Measurements from ENCODE around the gene SUGP1. TPM values are rescaled to one million over a fixed set of nuclear protein-coding genes. Genes with fewer than 3 reads are reported as not detected.
A peak's percentile ranks its signal among the peaks of the same experiment; 100 is the strongest.

SUGP1 gene
- total and polyA plus RNA-seq, 2 of the 13 experiments (the other 11 are each of a cell fraction or from before 2014, with no cell fraction given) = 21.6 to 25.9 TPM

DNA sequence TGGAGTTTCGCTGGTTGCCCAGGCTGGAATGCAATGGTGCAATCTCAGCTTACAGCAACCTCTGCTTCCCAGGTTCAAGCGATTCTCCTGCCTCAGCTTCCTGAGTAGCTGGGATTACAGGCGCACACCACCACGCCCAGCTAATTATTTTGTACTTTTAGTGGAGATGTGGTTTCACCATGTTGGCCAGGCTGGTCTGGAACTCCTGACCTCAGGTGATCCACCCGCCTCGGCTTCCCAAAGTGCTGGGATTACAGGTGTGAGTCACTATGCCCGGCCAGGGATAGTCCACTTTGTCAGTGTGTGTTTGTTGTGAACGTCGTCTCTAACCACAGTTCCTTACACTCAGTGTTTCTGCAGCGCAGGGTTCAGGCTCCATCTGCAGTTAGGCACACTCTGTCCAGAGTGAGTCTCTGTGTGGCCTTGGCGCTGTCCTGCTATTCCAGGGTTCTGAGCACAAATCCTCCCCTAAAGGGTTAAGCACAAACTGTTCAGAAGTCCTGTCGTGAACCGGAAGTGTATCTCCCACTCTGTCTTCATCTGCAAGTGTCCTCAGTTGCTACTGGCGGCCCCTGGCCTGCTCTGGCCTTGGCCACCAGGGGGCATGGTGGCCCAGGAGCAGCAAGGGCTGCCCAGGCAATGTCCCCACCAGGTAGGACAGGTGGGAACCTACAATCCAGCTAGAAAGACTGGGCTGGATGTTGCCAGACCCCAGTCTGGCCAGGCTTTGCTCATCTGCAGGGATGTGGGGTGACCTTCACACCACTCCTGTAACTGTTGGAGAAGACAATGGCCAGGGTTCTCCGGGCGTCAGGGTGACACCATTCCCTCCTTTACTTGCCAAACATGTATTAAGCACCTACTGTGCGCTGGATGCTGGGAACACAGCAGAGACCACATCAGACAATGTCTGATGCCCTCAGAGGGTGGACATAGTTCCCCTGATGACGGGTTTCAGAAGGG lies 46.4 kb upstream of the SUGP1 start (continued):
- TF ChIP-seq, protein P1, sequence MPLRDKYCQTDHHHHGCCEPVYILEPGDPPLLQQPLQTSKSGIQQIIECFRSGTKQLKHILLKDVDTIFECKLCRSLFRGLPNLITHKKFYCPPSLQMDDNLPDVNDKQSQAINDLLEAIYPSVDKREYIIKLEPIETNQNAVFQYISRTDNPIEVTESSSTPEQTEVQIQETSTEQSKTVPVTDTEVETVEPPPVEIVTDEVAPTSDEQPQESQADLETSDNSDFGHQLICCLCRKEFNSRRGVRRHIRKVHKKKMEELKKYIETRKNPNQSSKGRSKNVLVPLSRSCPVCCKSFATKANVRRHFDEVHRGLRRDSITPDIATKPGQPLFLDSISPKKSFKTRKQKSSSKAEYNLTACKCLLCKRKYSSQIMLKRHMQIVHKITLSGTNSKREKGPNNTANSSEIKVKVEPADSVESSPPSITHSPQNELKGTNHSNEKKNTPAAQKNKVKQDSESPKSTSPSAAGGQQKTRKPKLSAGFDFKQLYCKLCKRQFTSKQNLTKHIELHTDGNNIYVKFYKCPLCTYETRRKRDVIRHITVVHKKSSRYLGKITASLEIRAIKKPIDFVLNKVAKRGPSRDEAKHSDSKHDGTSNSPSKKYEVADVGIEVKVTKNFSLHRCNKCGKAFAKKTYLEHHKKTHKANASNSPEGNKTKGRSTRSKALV (CRISPR knock-in tag; IDR thresholded peaks at IDR 0.05) = no peak
- peak; percentile 93 for TF ChIP-seq ERF (CRISPR knock-in tag; IDR thresholded peaks at IDR 0.05)
- TF ChIP-seq, protein P2, sequence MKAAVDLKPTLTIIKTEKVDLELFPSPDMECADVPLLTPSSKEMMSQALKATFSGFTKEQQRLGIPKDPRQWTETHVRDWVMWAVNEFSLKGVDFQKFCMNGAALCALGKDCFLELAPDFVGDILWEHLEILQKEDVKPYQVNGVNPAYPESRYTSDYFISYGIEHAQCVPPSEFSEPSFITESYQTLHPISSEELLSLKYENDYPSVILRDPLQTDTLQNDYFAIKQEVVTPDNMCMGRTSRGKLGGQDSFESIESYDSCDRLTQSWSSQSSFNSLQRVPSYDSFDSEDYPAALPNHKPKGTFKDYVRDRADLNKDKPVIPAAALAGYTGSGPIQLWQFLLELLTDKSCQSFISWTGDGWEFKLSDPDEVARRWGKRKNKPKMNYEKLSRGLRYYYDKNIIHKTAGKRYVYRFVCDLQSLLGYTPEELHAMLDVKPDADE (CRISPR knock-in tag; IDR thresholded peaks at IDR 0.05) = no peak
- no peak for TF ChIP-seq ZNF841 (CRISPR knock-in tag; IDR thresholded peaks at IDR 0.05; ENCODE audit: borderline replicate concordance)
- TF ChIP-seq, protein P3, sequence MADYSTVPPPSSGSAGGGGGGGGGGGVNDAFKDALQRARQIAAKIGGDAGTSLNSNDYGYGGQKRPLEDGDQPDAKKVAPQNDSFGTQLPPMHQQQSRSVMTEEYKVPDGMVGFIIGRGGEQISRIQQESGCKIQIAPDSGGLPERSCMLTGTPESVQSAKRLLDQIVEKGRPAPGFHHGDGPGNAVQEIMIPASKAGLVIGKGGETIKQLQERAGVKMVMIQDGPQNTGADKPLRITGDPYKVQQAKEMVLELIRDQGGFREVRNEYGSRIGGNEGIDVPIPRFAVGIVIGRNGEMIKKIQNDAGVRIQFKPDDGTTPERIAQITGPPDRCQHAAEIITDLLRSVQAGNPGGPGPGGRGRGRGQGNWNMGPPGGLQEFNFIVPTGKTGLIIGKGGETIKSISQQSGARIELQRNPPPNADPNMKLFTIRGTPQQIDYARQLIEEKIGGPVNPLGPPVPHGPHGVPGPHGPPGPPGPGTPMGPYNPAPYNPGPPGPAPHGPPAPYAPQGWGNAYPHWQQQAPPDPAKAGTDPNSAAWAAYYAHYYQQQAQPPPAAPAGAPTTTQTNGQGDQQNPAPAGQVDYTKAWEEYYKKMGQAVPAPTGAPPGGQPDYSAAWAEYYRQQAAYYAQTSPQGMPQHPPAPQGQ (CRISPR knock-in tag; IDR thresholded peaks at IDR 0.05; ENCODE audit: borderline replicate concordance) = no peak
- TF ChIP-seq, protein P4, sequence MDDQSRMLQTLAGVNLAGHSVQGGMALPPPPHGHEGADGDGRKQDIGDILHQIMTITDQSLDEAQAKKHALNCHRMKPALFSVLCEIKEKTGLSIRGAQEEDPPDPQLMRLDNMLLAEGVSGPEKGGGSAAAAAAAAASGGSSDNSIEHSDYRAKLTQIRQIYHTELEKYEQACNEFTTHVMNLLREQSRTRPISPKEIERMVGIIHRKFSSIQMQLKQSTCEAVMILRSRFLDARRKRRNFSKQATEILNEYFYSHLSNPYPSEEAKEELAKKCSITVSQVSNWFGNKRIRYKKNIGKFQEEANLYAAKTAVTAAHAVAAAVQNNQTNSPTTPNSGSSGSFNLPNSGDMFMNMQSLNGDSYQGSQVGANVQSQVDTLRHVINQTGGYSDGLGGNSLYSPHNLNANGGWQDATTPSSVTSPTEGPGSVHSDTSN (CRISPR knock-in tag; IDR thresholded peaks at IDR 0.05; ENCODE audit: borderline replicate concordance) = no peak
- no peak for TF ChIP-seq GTF3A (CRISPR knock-in tag; conservative IDR thresholded peaks at IDR 0.05)
- no peak for TF ChIP-seq ZNF660 (CRISPR knock-in tag; IDR thresholded peaks at IDR 0.05; ENCODE audit: borderline replicate concordance, low read depth)
- no peak for TF ChIP-seq ZSCAN12 (CRISPR knock-in tag; IDR thresholded peaks at IDR 0.05)
- peak; percentile 85; the same call in 1 of the 2 replicates for TF ChIP-seq ZNF501 (CRISPR knock-in tag; IDR thresholded peaks at IDR 0.05)
- TF ChIP-seq TGIF2 (CRISPR knock-in tag; IDR thresholded peaks at IDR 0.05) = peak; percentile 63; the same call in 1 of the 2 replicates
- no peak for TF ChIP-seq CCDC6 (CRISPR knock-in tag; IDR thresholded peaks at IDR 0.05)
- TF ChIP-seq GFI1 (CRISPR knock-in tag; IDR thresholded peaks at IDR 0.05; ENCODE audit: borderline replicate concordance) = peak; percentile 44; the same call in 1 of the 2 replicates
- no peak for TF ChIP-seq ZBTB3 (CRISPR knock-in tag; IDR thresholded peaks at IDR 0.05; ENCODE audit: borderline replicate concordance, low read depth)
- TF ChIP-seq, protein P5, sequence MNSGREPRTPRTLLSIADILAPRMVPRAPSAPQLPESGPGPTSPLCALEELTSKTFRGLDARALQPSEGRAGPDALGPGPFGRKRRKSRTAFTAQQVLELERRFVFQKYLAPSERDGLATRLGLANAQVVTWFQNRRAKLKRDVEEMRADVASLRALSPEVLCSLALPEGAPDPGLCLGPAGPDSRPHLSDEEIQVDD (CRISPR knock-in tag; IDR thresholded peaks at IDR 0.05; ENCODE audit: borderline replicate concordance) = no peak
- TF ChIP-seq FOSL2 (CRISPR knock-in tag; IDR thresholded peaks at IDR 0.05) = peak; percentile 79
- no peak for TF ChIP-seq EHMT2 (IDR thresholded peaks at IDR 0.05; ENCODE audit: borderline replicate concordance, low read depth, low read length)
- TF ChIP-seq ZNF792 (CRISPR knock-in tag; IDR thresholded peaks at IDR 0.05) = peak; percentile 66; the same call in 1 of the 2 replicates
- no peak for TF ChIP-seq ZNF446 (CRISPR knock-in tag; IDR thresholded peaks at IDR 0.05)
- peak; percentile 97 for TF ChIP-seq PHF5A (CRISPR knock-in tag; IDR thresholded peaks at IDR 0.05; ENCODE audit: low read depth, unreplicated experiment)
